Hematopoietic multipotent progenitor cell treated with erythropoietin and hydrocortisone succinate and interleukin-3 and kit ligand, for 17 days (in vitro differentiated cells): ENCODE data around the gene RET.

ENCODE experiments used
- DNase-seq: peaks from one replicate; pipeline ENCODE4 v3.0.0-alpha.2; 2015; ENCODE audit warnings: low spot score

RET gene

DNA sequence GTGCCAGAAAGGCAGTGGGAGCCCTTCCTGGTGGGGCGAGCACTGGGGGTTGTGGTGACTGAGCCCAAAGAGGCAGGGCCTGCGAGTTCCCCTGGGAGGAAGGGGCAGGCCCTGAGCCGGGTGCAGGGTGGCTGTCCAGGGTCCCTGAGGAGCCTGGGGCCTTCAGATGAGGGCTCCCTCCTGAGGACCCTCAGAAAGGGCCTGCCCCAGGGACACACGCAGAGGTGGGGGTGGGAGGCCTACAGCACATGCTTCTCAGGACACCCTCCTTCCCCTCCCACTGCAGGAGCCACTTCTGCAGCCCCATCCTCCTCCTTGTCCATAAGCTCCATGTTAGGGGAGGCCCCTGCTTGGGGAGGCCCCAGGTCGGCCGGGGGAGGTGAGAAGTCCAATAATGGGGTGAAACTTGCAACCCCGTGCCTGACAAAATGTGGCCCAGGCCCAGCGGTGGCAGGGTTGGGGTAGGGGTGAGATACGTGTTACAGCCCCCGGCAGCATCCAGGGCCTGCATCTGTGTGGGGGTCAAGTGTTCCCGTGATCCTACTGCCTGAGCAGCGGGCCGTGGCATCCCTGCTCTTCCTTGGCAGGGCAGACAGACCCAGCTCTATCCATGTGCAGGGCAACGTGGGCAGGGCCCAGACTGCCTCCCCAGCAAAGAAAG is 31.8 kb upstream of the RET start:
- no peak for DNase-seq

DNA sequence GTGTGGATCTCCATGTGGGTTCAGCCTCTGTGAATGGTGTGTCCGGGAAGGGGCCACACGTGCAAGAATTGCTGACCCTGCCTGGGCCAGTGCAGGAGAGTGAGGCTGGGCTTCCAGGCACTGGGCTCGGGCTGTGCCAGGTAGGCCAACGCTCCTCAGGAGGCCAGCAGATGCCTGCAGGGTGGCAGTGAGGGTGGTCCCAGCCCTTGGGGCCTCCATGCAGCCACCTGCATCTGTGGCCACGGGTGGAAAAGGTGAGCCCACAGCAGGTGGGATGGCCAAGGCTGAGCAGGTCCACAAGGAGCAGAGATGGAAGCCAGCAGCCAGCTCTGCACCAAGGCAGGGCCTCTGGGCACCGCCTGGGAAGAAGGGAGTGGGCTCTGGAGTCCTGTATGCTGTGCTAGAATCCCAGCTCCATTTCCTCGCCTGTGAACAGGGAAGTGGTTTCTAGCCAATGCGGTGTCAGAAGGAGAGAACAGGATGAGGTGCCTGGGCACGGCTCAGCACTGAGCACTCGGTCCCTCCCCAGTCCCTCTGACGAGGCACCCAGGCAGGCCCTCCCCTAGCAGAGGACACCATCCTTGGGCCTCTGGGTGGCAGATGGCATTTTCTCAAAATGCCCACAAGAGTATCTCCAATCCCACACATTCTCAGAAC is 31.1 kb upstream of the RET start:
- no peak for DNase-seq

DNA sequence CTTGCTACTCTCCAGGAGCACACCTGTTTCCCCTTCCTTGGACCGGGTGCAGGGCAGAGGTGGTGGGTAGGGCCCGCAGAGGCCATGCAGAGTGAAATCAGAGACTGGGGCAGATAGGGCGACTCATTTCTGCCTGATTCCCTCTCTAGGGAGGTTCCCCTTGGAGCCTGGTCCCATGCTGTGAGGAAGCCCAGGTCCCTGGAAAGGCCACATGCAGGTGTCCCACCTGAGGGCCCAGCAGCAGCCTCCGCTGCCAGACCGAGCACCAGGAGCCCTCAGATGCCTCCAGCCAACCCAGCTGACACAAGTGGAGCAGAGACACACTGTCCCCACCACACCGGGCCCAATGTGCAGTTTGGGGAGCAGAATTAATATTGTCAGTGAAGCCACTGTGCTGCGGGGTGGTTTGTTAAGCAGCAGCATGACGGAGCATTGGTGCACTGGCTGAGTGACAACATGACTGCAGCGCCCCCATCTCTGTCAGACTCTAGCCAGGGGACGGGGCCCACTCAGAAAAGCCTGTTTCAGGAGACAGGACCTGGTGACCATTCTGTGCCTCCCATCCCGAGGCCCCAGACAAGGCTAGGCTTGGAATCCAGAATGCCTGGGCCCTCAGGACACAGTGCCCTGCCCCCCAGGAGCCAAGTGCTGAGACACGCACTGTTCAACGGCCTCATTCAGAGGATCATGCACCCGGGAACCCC is 30.4 kb upstream of the RET start:
- DNase-seq: no peak

DNA sequence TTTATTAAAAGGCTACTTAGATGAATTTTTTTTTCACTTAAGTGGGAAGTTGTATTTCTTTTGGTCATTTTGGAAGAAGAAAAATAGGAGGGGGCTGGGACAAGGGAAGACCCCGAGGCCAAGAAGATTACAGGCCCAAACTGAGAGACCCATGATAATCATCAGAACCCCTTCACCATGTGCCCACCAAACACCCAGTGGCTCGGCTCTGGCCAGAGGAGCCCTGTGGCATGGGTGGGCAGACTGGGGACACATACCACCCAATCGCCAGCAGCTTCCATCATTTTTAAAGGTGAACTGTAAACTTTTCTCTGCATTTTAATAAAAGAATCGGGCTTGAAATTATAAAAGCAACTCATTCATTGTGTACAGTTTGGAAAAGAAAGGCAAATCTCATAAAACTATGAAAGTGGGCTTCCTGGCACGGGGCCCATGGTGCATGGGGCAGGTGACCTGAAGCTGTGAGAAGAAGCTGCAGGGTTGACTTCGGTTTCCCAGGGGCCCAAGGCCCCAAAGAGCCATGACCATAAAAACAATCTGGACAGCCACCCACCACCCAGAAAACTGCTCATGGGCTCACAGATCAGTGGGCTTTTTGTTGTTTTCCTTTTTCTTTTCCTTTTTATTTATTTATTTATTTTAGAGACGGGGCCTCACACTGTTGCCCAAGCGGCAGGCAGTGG is 29.4 kb upstream of the RET start:
- DNase-seq: no peak

DNA sequence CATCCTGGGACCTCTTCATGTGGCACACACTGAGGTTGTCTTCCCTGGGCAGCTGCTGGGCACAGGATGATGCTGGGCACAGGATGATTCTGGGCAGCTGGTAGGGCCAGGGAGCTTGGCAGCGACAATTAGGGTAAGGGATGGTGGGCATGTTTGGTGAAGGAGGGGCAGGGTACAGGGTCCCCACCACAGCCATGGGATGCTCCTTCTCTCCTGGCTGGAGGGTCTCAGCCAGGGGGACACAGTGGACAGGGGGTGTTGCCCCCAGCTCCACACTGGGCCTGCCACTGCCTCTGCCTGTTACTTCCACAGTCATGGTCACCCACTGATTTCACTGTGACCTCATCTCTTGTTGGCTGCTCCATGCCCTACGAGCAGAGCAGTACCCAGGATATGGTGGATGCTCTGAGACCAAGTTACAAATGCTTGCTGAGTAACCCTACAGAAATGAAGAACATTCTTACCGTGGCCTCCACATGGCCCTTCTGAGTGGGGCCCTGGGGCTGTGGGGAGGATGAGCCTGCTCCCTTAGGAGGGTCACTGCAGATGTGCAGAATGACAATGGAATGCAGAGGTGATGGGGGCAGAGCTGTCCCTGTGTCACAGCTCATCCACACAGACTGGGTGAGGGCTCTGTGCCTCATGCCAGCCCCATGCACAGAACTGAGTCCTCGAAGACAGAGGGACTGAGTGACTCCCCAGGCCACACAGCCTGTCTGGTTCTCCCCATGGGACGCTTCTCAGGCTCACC is 28.4 kb upstream of the RET start:
- DNase-seq: no peak

DNA sequence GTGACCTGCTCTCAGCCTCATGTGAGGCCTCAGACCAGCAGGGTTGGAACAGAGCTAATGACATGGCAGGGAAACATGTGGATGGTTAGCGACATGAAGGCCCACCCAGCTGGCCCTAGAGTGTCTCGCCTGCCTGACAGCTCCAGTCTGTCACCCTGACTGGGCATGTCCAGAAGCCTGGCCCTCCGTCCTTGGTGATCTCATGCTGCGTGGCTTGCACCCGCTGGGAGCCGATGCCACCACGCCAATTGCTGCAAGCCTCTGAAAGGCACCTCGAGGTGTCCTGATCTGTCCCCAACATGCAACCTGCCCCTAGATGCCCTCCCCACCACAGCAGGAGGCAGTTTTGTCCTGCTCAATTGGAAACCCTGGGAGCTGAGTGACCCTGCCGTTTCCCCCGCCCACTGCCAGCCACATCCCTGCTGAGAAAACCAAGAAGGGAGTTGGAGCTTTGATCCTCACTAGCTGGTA is 27.8 kb upstream of the RET start:
- no peak for DNase-seq

DNA sequence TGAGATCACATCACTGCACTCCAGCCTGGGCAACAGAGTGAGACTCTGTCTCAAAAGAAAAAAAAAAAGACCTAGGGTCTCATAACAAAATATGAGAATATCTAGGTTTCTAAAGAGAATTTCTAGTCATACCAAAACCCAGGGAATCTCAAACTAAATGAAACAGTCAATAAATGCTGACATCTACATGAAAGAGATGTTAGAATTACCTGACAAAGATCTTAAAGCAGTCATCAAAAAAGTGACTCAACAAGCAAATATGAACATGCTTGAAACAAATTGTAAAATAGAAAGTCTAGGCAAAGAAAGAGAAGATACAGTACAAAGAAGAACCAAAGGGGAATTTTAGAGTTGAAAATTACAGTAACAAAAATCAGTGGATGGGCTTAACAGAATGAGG is 26.9 kb upstream of the RET start:
- no peak for DNase-seq

DNA sequence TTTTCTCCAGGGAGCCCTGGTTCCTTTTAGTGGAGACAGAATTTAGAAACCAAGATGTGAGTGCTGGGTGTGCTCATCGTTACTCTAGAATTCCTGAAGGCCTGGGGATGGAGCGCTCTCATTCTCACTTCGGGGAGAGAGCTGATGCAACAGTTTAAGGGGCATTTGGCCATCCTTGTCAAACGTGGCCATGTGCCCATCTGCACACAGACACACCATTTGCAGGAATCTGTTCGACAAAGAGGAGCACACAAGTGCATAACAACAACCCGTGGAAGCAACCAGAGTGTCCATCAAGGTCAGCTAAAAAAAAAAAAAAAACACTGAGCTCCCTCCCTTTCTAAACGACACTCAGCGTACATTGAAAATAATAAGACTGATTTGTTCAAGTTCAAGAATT is 23.0 kb upstream of the RET start:
- no peak for DNase-seq

DNA sequence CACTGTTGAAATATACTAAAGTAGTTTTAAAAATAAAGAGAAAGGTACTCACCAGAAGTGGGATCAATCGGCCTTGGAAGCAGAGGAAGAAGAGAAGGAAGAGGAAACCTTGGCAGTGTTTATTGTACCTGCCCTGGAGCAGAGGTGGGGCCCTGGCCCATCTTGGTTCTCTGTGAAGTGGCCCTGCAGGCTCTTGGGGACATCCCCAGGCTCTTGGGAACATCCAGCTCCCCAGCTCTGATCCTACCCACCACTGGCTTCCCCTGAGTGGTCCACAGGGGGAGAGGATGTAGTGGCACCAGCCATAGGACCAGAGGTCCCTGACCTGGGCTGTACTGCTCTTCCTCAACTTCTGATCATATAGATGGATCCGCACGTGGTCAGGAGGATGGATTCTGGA is 22.3 kb upstream of the RET start:
- no peak for DNase-seq

DNA sequence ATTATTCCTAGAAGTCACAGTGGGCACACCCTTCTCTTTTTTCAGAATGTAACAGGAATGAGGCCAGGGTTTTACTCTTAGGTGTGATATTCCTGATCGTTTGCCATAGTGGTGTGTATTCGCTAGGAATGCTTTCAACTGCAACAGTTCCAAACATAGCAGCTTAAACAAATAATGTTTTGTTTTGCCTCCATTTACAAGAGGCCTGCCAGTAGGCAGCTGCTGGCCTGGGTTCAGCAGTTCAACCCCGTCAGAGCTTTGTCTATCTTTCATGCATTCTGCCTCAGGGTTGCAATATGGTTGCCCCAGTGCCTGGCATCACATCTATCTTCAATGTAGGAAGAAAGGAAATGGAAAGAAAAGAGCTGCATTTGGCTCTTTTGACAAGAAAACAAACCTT is 21.7 kb upstream of the RET start:
- no peak for DNase-seq

DNA sequence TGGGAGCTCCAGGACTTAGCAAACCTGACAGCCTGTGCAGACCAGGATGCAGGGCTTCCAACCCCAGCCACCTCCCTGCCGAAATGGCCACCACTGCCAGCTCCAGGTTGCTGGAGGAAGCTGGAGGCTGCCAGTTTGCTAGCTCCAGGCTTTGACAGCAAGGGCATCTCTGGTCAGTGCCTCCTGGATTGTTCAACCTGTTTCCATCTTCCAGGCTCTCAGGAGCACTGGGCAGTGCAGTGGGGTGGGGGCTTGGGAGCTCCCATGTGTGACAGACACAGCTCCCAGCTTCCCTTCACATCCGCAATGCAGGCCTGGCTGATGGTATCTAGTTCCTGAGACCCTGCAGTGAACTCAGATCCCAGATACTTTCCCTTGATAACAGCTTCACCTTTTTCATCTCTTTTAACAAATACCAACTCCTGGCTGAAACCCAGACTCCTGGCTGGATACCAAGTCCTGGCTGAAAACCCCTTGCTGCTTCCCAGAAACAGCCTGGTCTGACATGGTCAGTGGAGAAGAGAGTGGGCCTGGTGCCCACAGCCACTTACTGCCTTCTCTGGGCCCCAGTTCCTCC is 20.8 kb upstream of the RET start:
- DNase-seq: no peak

DNA sequence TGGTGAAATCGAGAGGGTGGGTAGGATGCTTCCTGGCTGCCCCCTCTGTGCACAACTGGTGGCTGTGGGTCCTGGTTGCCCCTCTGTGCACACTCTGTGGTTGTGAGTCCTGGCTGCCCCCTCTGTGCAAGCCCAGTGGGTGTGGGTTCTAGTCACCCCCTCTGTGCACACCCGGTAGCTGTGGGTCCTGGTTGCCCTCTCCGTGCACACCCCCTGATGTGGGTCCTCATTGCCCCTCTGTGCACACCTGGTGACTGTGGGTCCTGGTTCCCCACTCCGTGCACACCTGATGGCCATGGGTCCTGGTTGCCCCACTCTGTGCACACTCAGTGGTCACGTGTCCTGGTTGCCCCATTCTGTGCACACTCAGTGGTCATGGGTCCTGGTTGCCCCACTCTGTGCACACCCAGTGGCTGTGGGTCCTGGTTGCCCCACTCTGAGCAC is 20.3 kb upstream of the RET start:
- DNase-seq: no peak

DNA sequence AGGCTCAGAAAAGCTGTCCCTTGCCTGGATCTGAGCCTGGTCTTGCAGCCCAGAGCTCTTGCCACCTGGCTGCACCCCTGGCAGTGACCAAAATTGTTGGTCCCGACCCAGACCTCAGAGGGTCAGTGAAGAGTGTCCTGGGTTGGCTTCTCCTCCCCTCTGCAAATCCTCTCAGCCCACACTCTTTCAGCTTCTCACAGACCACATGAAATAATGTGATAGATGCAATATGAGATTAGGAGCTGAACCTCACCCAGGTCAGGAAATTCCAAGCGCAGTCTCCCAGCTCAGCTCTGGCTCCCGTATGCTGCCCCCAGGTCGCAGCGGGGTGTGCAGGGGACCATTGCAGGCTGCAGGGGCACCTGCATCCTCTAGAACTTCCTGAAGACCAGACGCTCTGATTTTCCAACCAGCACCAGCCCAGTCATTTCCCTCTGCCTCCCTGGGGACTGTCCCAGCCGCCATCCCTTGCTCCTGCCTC is 19.6 kb upstream of the RET start:
- DNase-seq: no peak

DNA sequence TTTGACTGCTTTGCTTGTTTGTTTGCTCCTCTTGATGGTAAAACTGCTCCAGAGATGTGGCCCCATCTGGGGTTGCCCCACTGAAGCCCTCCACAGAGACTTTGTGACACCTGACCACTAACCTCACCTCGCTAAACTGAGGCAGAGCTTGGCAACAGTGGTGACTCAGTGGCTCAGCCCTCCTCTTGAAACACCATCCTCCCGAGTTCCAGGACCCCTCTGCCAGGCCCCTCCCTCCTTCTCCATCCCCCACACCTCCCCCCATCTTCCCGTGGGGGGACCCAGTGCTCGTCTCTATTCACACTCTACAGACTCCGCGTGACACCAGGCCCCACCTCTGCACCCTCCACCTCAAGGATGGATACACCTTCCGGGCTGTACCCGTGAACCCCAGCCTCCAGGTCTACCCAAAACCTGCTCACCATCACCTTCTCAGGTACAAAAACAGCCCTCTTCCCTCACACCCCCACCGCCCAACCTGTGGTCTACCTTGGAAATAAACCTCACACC is 19.0 kb upstream of the RET start:
- no peak for DNase-seq

DNA sequence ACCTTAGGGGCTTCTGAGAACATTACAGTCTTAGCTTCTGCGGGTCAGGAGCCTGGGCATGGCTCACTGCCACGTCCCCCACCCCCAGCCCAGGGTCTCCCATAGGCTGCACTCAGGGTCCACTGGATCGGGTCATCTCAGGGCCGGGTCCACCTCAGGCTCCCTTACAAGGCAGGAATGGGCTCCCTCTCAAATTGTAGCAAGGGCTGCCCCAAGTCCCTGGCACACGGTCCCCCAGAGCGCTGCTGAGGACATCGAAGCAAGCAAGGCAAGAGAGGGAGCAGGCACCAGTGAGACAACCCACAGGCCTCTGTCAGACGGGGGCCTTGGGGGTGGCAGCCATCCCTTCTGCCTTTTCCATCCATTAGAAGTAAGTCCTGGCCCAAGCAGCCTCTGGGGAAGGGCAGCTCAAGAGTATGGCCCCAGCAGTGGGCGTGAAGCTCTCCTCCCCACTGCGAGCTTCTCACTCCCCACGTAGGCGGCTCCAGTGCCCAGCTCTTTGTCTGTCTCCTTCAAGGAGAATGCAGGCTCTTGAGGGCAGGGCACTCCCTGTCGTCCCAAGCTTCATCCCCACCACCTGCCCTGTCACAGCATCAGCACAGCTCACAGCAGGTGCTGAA is 18.0 kb upstream of the RET start:
- DNase-seq: no peak

DNA sequence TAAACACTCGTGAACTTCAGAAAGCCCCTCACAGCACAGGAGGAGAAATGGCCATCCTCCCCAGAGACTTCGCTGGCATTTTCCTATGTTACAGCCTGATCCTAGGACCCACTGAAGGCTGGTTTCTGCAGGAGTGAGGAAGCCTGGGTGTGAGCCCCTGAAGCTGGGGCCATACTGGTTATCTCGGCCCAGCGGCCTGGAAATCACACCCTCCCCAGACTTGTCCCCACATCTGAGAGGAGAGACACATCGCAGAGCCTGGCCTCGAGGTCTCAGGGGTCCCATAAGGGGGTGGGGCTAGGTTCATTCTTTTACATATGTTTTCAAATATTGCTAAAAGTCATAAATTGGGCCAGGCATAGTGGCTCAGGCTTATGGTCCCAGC is 17.5 kb upstream of the RET start:
- no peak for DNase-seq

DNA sequence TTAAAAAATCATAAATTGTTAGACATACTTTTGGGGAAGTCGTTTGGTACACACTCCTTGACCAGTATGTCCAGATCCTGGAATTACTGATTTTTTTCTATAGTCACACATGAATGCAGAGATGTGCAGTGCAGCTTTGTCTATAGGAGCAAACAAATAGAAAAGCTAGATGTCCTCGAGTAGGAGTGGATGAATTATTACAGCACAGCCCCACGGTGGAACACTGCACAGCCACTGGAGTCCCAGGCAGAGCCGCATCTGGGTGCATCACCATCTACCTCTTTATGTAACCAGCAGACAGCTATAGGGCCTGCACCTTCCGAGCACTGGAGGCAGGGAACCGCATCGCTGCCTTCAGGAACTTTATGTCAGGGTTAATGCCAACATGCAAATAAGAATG is 17.0 kb upstream of the RET start:
- no peak for DNase-seq

DNA sequence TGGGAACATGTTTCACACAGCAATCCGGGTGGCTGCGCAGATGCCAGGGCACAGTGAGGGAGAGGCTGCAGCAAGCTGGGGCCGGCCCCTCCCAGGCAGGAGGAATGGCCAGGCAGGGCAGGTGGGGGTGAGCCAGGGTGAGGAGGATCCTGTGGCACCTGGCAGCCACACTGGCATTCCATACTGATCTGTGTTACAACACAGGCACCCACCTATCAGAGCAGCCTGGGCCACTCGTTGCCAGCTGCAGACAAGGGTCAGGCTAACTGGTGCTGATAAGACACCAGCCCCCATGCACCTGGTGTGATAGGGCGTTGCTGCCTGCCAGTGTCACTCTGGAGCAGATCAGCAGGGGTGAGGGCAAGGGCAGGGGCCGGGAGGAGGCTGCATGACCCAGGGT is 16.6 kb upstream of the RET start:
- DNase-seq: no peak

DNA sequence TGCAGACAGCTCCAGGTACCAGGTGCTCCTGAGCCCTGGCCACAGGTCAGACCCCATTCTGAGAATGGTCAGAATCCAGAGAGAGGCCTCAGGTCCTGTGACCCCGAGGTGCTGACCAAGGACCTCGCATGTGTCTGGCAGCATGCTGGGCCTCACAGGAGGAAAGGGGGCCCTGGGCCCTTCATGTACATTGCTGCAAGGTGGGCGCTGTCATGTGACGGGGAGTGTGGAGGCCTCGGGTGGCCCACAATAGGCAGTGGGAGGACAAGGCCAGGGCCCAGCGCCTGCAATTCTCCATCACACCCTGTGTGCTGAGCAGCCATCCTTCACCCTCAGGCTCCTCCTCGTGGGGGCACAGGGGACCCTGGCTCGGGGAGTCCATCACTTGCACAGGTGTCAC is 15.5 kb upstream of the RET start:
- no peak for DNase-seq

DNA sequence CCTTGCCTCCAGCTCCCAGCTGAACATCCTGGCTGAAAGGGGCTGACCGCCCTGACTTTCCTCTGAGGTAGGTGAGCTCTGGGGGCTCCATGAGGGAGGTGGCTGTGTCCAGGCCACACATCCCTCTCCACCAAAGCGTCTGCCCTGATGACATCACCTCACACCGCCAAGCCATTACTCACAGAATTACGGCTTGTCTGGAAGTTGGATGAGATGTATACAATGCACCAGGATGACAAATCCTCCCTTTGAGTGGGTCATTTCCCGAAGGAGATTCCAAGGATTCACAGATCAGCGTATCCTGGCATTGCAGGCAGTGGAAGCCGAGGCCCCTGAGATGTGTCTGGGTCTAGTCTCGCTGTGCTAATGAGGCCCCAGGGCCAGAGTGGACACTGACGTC is 15.1 kb upstream of the RET start:
- no peak for DNase-seq
